ENCODE results near the gene SHC1. TPM values are rescaled to one million over a fixed set of nuclear protein-coding genes. Genes with fewer than 3 reads are reported as not detected.

SHC1 gene
- total and polyA plus RNA-seq, 8 donors = 120 to 148 (median 132) TPM

DNA sequence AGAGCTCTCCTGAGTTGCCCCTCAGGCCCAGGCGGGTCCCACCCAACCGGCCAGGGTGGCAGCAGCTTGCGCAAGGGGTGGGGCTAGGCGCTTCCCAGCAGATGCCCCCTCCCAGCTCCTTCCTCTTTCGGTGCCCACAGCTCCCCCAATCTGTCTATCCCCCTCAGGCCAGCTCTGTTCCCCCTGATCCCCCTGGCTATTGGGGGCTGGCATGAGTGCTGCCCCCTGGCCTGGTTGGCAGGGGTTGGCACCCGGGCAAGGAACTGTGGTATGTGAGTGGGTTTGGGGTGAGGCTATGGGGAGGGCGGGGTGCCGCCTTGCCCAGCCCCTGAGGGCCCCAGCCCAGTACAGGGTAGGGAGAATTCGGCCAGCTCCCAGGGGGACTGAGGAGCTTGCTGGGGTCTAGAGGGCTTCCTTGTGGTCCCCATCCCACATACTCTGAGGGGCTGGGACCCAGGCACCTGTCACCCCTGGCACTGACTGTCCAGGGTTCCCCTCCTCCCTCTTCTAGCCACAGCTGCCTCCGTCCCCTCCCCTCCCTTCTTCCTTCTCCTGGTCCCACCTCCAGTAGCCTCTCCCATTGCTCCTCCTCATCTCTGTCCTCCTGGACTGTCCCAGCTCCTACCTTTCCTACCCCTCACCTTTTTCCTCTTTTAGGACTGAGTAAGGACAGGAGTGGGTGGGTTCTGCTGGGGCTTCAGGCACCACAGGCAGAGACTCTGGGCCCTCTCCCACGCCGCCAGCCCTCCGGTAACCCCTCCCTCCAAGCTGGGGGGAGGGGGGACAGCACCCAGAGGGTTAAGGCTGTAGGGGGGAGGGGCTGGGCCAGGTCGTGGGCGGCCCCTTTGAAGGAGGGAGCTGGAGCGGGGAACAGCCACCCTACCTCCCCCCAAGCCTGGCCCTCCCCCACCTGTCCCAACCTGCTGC lies 37.7 kb upstream of the SHC1 start:
- TF ChIP-seq, protein P1, sequence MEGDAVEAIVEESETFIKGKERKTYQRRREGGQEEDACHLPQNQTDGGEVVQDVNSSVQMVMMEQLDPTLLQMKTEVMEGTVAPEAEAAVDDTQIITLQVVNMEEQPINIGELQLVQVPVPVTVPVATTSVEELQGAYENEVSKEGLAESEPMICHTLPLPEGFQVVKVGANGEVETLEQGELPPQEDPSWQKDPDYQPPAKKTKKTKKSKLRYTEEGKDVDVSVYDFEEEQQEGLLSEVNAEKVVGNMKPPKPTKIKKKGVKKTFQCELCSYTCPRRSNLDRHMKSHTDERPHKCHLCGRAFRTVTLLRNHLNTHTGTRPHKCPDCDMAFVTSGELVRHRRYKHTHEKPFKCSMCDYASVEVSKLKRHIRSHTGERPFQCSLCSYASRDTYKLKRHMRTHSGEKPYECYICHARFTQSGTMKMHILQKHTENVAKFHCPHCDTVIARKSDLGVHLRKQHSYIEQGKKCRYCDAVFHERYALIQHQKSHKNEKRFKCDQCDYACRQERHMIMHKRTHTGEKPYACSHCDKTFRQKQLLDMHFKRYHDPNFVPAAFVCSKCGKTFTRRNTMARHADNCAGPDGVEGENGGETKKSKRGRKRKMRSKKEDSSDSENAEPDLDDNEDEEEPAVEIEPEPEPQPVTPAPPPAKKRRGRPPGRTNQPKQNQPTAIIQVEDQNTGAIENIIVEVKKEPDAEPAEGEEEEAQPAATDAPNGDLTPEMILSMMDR (IDR thresholded peaks at IDR 0.05) = no peak
- Histone ChIP-seq H3K27ac (peak overlapping the region; percentile 59 to 95), H3K27me3 (no peaks in the 10 kb centered on the region), H3K36me3 (peaks cover 0 to 9% of the 10 kb centered on the region in 2 donors), H3K9me3 (no peaks in the 10 kb centered on the region), H3K4me3 (peak overlapping the region; percentile 11 to 96), H3K4me1 (peaks cover 46 to 92% of the 10 kb centered on the region in 2 donors)
- ATAC-seq (peak; percentile 3), DNase-seq (peak in 2 of 4 donors; percentile 57 to 87)
- intact Hi-C loops (cut with DNase I) = no loop called here

DNA sequence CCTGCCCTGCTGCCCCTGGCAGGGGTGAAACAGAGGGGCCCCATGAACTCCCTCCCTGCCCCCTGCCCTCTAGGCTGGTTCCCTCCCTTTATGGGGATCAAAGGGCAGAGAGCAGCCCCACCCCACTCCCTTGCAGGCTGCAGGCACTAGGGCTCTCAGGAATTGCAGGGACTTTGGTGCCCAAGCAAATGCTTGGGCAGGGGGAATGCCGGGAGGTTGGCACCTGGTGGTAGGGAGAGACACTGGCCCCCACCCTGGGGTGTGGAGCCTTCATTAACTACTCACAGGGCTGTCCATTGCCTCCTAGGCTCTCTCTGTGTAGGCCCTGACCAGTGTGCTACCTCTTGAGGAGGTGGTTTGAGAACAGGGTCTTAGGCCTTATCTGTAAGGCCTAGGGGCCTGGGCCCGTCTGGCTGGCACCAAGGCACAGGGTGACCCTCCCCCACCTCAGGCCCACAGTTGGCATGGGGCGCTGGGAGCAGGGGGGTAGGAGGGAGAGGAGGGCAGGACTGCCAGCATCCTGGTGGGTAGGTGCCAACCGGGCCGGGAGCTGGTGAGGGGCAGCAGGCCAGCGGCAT lies 36.8 kb upstream of the SHC1 start:
- Histone ChIP-seq H3K9me3 (no peaks in the 10 kb centered on the region), H3K27ac (peak overlapping the region; percentile 59 to 95), H3K27me3 (no peaks in the 10 kb centered on the region), H3K4me3 (peak overlapping the region in 1 of 2 donors; percentile 96), H3K36me3 (peaks cover 0 to 9% of the 10 kb centered on the region in 2 donors), H3K4me1 (peaks cover 43 to 83% of the 10 kb centered on the region in 2 donors)
- DNase-seq = peak in 1 of 4 donors; percentile 84
- ATAC-seq = no peak
- intact Hi-C loops (cut with DNase I) = no loop called here
- TF ChIP-seq, protein P1 (IDR thresholded peaks at IDR 0.05) = no peak

DNA sequence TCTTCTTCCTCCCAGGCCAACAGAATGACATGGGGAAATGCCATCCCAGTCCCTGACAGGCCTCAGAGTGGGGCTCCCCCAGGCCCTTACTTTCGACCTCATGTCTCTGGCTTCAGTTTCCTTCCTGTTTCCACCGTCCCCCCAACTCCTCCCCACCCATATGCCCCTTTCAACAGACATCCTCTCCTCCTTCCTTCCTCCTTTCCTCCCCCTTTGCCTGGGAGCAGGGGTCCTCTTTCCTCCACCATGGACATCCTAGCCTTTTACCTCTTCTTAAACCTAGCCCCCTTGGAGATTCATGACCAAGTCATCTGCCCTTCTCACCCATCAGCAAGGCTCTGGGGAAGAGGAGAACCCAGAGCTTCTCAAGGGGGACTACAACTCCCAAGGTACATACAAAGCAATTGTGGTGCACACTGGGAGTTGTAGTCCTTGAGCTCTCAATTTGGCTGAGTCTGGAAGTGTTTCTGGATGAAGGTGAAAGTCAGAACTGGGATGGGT lies 36.1 kb upstream of the SHC1 start:
- TF ChIP-seq, protein P1 (IDR thresholded peaks at IDR 0.05) = no peak
- H3K4me1 ChIP-seq = peaks cover 38 to 76% of the 10 kb centered on the region in 2 donors
- peak overlapping the region; percentile 91 to 95 for H3K27ac ChIP-seq

DNA sequence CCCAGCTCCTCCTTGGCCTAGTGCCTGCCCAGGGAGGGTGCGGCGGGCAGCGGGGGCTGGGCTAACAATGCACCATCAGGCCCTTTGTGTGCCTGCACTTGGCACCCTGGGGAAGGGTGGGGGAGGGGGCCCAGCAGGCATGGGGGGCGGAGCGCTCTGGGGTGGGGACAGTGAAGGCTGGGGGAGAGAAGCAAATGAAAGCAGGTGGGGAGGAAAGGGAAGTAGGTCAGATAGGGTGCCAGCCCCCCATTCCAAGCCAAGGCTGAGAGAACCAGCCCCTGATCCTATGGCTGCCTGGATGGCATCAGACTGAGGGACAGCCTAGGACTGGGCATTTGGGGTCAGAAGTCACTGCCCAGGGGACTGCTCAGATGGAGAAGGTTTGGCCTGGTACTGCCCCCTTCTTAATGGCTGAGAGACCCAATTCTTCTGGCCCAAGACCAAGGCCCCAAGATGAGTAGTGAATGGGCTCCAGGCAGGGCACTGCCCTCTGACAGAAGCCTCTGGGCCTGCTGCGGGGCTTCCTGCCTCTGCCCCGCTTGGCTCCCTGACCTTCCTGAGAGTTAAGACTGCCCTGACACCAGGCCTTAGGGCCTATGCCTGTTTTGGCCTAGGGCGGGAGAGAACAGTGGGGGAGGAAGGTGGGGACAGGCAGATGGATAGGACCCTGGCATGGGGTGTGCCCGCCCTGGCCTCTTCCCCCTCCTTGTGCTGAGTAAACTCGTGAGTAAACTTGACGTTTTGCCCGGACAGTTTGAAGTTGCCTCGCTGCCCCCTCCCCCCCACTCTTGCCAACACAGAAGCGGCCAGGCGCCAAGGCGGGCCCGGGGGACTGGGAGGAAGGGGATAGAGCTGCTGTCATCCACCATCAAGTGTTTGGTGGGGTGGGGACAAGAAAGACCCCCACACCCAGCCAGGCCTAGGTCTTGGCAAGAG lies 34.8 kb upstream of the SHC1 start:
- intact Hi-C loops (cut with DNase I) = no loop called here
- Histone ChIP-seq H3K4me1 (peaks cover 33 to 66% of the 10 kb centered on the region in 2 donors), H3K4me3 (peak overlapping the region in 1 of 2 donors; percentile 96), H3K9me3 (no peaks in the 10 kb centered on the region), H3K36me3 (no peaks in the 10 kb centered on the region), H3K27me3 (no peaks in the 10 kb centered on the region), H3K27ac (peak overlapping the region; percentile 91 to 95)
- ATAC-seq = peak; percentile 13
- peak in 3 of 4 donors; percentile 59 to 92 (median 84) for DNase-seq
- TF ChIP-seq, protein P1 (IDR thresholded peaks at IDR 0.05) = no peak

More for the DNA sequence above, 36.1 kb upstream of the SHC1 start:
- intact Hi-C loops (cut with DNase I) = no loop called here
- ATAC-seq (no peak), DNase-seq (no peak)
- no peaks in the 10 kb centered on the region for H3K27me3 ChIP-seq
- H3K4me3 ChIP-seq = peak overlapping the region in 1 of 2 donors; percentile 96
- no peaks in the 10 kb centered on the region for H3K9me3 ChIP-seq
- H3K36me3 ChIP-seq = peaks cover 0 to 7% of the 10 kb centered on the region in 2 donors

Data from left lung (tissue), 10 donors.